Body of pancreas (tissue), 4 donors: ENCODE results near the gene OGFOD2.

Experiments used
- POLR2A ChIP-seq, 3 donors: fragments of 450-650 bp; IDR thresholded peaks; one replicate each; pipeline ENCODE4 v1.6.1; 2016; ENCODE audit warnings: antibody characterized with exemption in 3 of 3, mild to moderate bottlenecking in 2 of 3
- TF ChIP-seq, protein P1 (sequence below), 7 experiments: fragments of 450-650 bp in 4 of 7; fragments of 200-600 bp in 3 of 7; sonication (generic) in 3 of 7; IDR thresholded peaks; one replicate each; pipeline ENCODE4 v1.5.1; 2016 to 2019; ENCODE audit warnings: antibody characterized with exemption in 7 of 7

DNA sequence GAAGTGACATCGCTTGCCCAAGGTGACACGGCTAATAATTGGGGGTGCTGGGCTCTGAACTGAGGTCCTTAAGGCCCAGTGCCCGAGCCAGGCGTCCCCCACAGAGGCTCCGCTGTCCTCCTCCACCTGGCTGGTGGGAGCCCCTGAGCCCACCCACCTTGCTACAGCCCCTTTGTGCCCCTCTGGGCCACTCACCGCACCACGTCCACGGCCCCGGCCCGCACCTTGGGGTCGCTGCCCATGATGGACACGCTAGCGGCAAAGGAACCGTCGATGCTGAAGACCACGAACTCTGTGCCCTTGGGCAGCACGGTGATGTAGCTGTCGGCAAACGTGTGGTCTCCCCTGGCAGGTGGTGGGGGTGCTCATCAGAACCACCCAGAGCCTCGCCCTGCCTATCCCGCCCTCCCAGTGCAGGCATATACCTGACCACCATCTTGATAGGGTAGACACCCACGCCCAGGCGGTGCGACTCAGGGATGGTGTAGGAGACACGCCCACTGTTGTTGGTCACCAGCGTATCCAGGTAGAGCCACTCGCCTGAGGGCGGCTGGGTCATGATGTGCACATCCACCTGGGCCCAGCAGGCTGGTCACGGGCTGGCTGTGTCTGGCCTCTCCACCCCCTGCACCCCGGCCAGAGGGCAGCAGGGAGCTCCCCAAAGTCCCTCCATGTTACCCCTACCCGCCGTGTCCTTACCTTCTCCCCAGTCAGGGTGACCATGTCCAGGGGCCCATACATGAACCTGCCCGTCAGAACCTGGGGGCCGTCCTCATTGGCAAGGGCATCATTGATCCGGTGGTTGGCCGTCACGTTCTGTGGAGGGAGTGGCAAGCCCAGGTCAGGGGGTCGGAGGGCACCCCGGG, 12.3 kb downstream of the OGFOD2 start:
- TF ChIP-seq, protein P1, sequence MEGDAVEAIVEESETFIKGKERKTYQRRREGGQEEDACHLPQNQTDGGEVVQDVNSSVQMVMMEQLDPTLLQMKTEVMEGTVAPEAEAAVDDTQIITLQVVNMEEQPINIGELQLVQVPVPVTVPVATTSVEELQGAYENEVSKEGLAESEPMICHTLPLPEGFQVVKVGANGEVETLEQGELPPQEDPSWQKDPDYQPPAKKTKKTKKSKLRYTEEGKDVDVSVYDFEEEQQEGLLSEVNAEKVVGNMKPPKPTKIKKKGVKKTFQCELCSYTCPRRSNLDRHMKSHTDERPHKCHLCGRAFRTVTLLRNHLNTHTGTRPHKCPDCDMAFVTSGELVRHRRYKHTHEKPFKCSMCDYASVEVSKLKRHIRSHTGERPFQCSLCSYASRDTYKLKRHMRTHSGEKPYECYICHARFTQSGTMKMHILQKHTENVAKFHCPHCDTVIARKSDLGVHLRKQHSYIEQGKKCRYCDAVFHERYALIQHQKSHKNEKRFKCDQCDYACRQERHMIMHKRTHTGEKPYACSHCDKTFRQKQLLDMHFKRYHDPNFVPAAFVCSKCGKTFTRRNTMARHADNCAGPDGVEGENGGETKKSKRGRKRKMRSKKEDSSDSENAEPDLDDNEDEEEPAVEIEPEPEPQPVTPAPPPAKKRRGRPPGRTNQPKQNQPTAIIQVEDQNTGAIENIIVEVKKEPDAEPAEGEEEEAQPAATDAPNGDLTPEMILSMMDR (IDR thresholded peaks at IDR 0.05) = no peak
- no peak for TF ChIP-seq POLR2A (IDR thresholded peaks at IDR 0.05)
